BLaER1 treated with 17β-estradiol and CSF1 and Interleukin-3, amounts not matched to agents 10 nM and 100 nM (cell line): Measurements from ENCODE around the gene STPG1.

Experiments
- H3K27ac ChIP-seq, 11 experiments: shearing (Covaris generic); formaldehyde crosslinking; 2 replicates each; pipeline ENCODE4 v1.8.1; 2022
- H3K27me3 ChIP-seq, 11 experiments: shearing (Covaris generic); formaldehyde crosslinking; 2 replicates each; pipeline ENCODE4 v1.8.1; 2022
- H3K36me3 ChIP-seq, 11 experiments: shearing (Covaris generic); formaldehyde crosslinking; 2 replicates each; pipeline ENCODE4 v1.8.1; 2022
- H3K4me1 ChIP-seq, 10 experiments: shearing (Covaris generic); formaldehyde crosslinking; 2 replicates each; pipeline ENCODE4 v1.8.1; 2022
- H3K4me2 ChIP-seq, 11 experiments: shearing (Covaris generic); formaldehyde crosslinking; 2 replicates each; pipeline ENCODE4 v1.8.1; 2022
- H3K4me3 ChIP-seq, 10 experiments: shearing (Covaris generic); formaldehyde crosslinking; 2 replicates each; pipeline ENCODE4 v1.8.1; 2022
- H3K9ac ChIP-seq, 11 experiments: shearing (Covaris generic); formaldehyde crosslinking; 2 replicates each; pipeline ENCODE4 v1.8.1; 2022
- H3K9me3 ChIP-seq, 11 experiments: shearing (Covaris generic); formaldehyde crosslinking; replicated peaks in 1 of 11; 2 replicates each; pipeline ENCODE4 v1.8.1; 2022
- H4K20me1 ChIP-seq, 11 experiments: shearing (Covaris generic); formaldehyde crosslinking; 2 replicates each; pipeline ENCODE4 v1.8.1; 2022
- Cebpa-rat ChIP-seq, 11 experiments: shearing (Covaris generic); IDR thresholded peaks; 2 replicates each; pipeline ENCODE4 v1.8.1; 2022

The STPG1 gene

DNA sequence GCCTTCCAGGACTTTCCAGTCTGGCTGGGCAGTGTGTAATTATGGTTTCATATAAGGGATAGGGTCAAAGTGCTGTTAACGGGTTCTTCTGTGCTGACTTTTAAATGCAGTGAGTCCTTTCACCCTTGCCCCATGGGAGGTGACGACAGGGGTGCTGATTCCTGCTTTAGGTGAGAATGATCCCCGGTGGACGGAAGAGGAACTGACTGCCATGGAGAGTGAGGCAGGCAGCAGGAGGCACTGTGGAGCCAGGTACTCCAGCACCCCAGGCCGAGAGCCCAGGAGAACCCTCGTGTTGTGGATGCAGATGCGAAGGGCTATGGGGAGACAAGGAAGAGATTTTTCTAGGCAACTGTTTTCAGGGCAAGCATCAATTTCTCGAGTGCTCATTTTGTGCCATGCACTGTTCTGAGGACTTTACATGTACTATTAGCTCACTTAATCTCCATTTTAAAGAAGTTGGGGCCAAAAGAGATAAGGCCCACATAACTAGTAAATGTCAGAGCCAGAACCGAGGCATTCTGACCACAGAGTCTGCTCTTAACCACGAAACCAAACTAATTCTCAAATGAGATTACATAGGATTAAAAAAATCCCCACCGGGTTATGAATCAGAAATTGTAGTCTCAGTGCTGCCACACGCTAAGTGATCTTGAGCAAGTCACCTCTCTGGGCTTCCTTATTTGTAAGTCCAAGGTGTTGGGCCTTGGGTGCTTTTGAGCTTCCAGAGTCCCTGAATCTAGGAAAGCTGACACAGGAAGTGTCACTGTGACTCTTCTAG, 28.2 kb downstream of the STPG1 start:
- Histone ChIP-seq H3K4me1 (peaks cover 6 to 45% (median 27%) of the 10 kb centered on the region in 10 experiments), H3K9me3 (no peaks in the 10 kb centered on the region), H3K4me2 (peak overlapping the region in 9 of 11 experiments; percentile 44 to 88 (median 60); a peak in 17 of 22 replicates), H3K27me3 (peaks cover 0 to 8% (median 0%) of the 10 kb centered on the region in 11 experiments; a peak in 2 of 22 replicates), H4K20me1 (no peaks in the 10 kb centered on the region), H3K36me3 (no peaks in the 10 kb centered on the region), H3K9ac (peak overlapping the region in 4 of 11 experiments; percentile 30 to 62 (median 58); a peak in 3 of 22 replicates), H3K27ac (peak overlapping the region in 8 of 11 experiments; percentile 4 to 77 (median 59); a peak in 15 of 22 replicates), H3K4me3 (no peak overlapping the region)
- TF ChIP-seq Cebpa-rat (IDR thresholded peaks at IDR 0.05), result no peak

DNA sequence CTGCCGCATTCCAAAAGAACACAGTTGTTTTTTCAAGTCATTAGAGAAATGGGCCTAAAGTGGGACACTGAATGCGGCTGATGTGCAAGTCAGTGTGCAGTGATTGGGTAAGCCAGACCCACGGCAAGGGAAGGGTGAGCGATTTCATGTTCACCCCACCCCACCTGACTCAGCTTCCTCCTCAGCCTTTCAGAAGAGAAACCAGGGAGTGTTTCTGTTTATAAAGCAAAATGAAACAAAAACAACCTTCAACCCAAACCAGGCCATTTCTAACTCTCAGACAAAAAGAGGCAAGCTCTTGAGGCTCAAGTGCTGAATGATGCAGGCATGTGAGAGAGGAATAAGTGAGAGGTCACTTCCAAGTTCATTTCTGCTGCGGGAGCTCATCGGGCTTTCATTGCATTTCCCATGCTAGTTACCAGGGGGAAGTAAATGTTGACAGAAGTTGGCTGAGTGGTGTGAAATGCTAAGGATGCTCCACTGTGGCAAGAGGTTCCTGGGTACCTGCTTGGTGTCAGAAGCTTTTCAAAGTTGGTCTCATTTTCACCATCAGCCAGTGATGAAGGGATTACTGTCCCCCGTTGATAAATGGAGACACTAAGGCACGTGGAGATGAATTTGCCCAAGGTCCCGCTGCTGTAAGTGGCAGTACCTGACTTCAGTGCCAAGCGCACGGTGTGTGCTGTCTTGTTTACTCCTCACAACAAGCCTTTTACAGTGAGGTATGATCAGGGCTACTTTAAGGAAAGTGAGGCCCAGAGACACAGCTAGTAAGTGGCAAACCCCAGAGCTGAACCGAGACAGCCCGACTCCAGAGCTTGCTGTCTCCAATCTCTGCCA, 29.1 kb downstream of the STPG1 start:
- peak overlapping the region in 9 of 11 experiments; percentile 4 to 77 (median 57); a peak in 17 of 22 replicates for H3K27ac ChIP-seq
- H3K4me3 ChIP-seq, result peak overlapping the region in 1 of 10 experiments; percentile 17; a peak in 1 of 20 replicates
- H3K9me3 ChIP-seq, result no peaks in the 10 kb centered on the region
- TF ChIP-seq Cebpa-rat (IDR thresholded peaks at IDR 0.05), result peak in 5 of 11 experiments; percentile 11 to 68 (median 12); a peak in 4 of 22 replicates
- peak overlapping the region; percentile 18 to 88 (median 58); a peak in 21 of 22 replicates for H3K4me2 ChIP-seq
- no peaks in the 10 kb centered on the region for H3K36me3 ChIP-seq
- H3K27me3 ChIP-seq, result peaks cover 0 to 8% (median 0%) of the 10 kb centered on the region in 11 experiments; a peak in 2 of 22 replicates
- no peaks in the 10 kb centered on the region for H4K20me1 ChIP-seq
- peaks cover 6 to 53% (median 28%) of the 10 kb centered on the region in 10 experiments for H3K4me1 ChIP-seq
- peak overlapping the region in 6 of 11 experiments; percentile 1 to 62 (median 45); a peak in 7 of 22 replicates for H3K9ac ChIP-seq

DNA sequence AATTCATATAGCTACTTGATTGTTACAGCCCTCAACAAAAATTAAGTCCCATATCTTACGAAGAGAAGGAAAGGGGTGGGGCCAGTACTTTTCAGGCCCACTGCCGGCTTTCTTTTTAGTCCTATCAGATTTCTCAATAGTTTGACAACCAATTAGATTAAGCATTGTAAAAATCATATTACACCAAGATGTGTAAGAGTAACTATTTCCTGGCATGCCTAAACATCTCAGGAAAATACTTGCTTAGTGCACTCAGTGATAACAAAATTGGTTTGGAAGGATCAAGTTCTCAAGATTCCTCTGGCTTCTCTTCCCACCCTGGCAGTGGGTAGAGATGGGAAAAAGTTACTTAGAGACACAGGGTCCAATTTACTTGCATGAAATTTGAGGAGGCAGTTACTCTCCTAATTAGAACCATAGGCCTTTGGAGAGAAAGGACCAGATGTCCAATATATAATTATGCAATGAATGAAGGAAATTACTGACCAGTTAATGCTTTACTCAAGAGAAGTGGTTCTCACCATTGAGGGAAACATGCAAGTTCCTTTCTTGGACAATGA, 30.1 kb downstream of the STPG1 start:
- Histone ChIP-seq H3K9me3 (no peaks in the 10 kb centered on the region), H3K27me3 (peaks cover 0 to 8% (median 0%) of the 10 kb centered on the region in 11 experiments; a peak in 2 of 22 replicates), H3K9ac (no peak overlapping the region), H3K36me3 (no peaks in the 10 kb centered on the region), H3K27ac (peak overlapping the region in 5 of 11 experiments; percentile 4 to 77 (median 72); a peak in 9 of 22 replicates), H3K4me3 (no peak overlapping the region), H3K4me2 (peak overlapping the region in 8 of 11 experiments; percentile 50 to 88 (median 61); a peak in 14 of 22 replicates), H3K4me1 (peaks cover 6 to 53% (median 28%) of the 10 kb centered on the region in 10 experiments), H4K20me1 (no peaks in the 10 kb centered on the region)
- no peak for TF ChIP-seq Cebpa-rat (IDR thresholded peaks at IDR 0.05)

GRCh38 chr1:24382165-24382577, 31.4 kb downstream of the STPG1 start:
- peaks cover 6 to 48% (median 28%) of the 10 kb centered on the region in 10 experiments for H3K4me1 ChIP-seq
- no peak overlapping the region for H3K4me3 ChIP-seq
- H3K27ac ChIP-seq, result no peak overlapping the region
- H3K4me2 ChIP-seq, result peak overlapping the region in 3 of 11 experiments; percentile 10 to 32 (median 12); a peak in 6 of 22 replicates
- H3K36me3 ChIP-seq, result no peaks in the 10 kb centered on the region
- H4K20me1 ChIP-seq, result no peaks in the 10 kb centered on the region; a peak in 1 of 22 replicates
- H3K27me3 ChIP-seq, result peaks cover 0 to 8% (median 0%) of the 10 kb centered on the region in 11 experiments; a peak in 2 of 22 replicates
- no peak for TF ChIP-seq Cebpa-rat (IDR thresholded peaks at IDR 0.05)
- no peaks in the 10 kb centered on the region for H3K9me3 ChIP-seq
- H3K9ac ChIP-seq, result no peak overlapping the region

- Histone ChIP-seq H3K27ac (no peak overlapping the region), H4K20me1 (no peaks in the 10 kb centered on the region; a peak in 1 of 22 replicates), H3K4me1 (peaks cover 6 to 46% (median 28%) of the 10 kb centered on the region in 10 experiments), H3K9me3 (no peaks in the 10 kb centered on the region), H3K36me3 (no peaks in the 10 kb centered on the region), H3K4me3 (no peak overlapping the region), H3K27me3 (peaks cover 0 to 8% (median 0%) of the 10 kb centered on the region in 11 experiments; a peak in 1 of 22 replicates), H3K4me2 (no peak overlapping the region), H3K9ac (no peak overlapping the region)
- no peak for TF ChIP-seq Cebpa-rat (IDR thresholded peaks at IDR 0.05)
Measured at GRCh38 chr1:24381256-24381655, 32.3 kb downstream of the STPG1 start.

GRCh38 chr1:24380508-24380907, 33.1 kb downstream of the STPG1 start:
- no peak overlapping the region for H3K4me3 ChIP-seq
- peak overlapping the region in 3 of 11 experiments; percentile 18 to 38 (median 38); a peak in 2 of 22 replicates for H3K4me2 ChIP-seq
- no peak for TF ChIP-seq Cebpa-rat (IDR thresholded peaks at IDR 0.05)
- H3K27me3 ChIP-seq, result peaks cover 0 to 8% (median 0%) of the 10 kb centered on the region in 11 experiments; a peak in 1 of 22 replicates
- H4K20me1 ChIP-seq, result no peaks in the 10 kb centered on the region; a peak in 1 of 22 replicates
- peaks cover 6 to 39% (median 23%) of the 10 kb centered on the region in 10 experiments for H3K4me1 ChIP-seq
- H3K9me3 ChIP-seq, result no peaks in the 10 kb centered on the region
- no peak overlapping the region for H3K9ac ChIP-seq
- no peak overlapping the region for H3K27ac ChIP-seq
- no peaks in the 10 kb centered on the region for H3K36me3 ChIP-seq

GRCh38 chr1:24379733-24380315, 33.8 kb downstream of the STPG1 start:
- Histone ChIP-seq H3K27ac (0 out of 22 replicates have a peak overlapping the region, but pooled peaks of 1 of the 11 experiments have one; percentile 48), H3K36me3 (no peaks in the 10 kb centered on the region), H3K9me3 (no peaks in the 10 kb centered on the region), H3K4me3 (no peak overlapping the region), H3K9ac (no peak overlapping the region), H4K20me1 (no peaks in the 10 kb centered on the region; a peak in 1 of 22 replicates), H3K27me3 (peaks cover 0 to 8% (median 0%) of the 10 kb centered on the region in 11 experiments; a peak in 1 of 22 replicates), H3K4me1 (peaks cover 5 to 32% (median 16%) of the 10 kb centered on the region in 10 experiments), H3K4me2 (peak overlapping the region in 4 of 11 experiments; percentile 18 to 38 (median 30); a peak in 5 of 22 replicates)
- TF ChIP-seq Cebpa-rat (IDR thresholded peaks at IDR 0.05), result no peak
